Measurements from ENCODE around the gene C16orf96. TPM values are rescaled to one million over a fixed set of nuclear protein-coding genes. Genes with fewer than 3 reads are reported as not detected.
"Not testable (repeated sequence)": the region's sequence is repeated elsewhere in the genome, so short reads cannot be mapped to it uniquely, and the experiment has no call there.

Gene C16orf96
- polyA plus RNA-seq, 1 donor = 1.1 TPM

GRCh38 chr16:4566144-4566543 lies 10.0 kb downstream of the C16orf96 start:
- DNase-seq = no peak

GRCh38 chr16:4570086-4570485 lies 13.9 kb downstream of the C16orf96 start:
- DNase-seq = no peak

- no peak for DNase-seq
Observed at GRCh38 chr16:4570688-4571321, 14.7 kb downstream of the C16orf96 start.

GRCh38 chr16:4572715-4573114 lies 16.6 kb downstream of the C16orf96 start:
- no peak for DNase-seq

GRCh38 chr16:4573926-4574325 lies 17.8 kb downstream of the C16orf96 start:
- not testable (repeated sequence) for DNase-seq

GRCh38 chr16:4574919-4575705 lies 19.0 kb downstream of the C16orf96 start:
- no peak for DNase-seq

GRCh38 chr16:4576008-4576407 lies 19.9 kb downstream of the C16orf96 start:
- DNase-seq = no peak

GRCh38 chr16:4578961-4579530 lies 22.9 kb downstream of the C16orf96 start:
- no peak for DNase-seq

GRCh38 chr16:4580250-4580649 lies 24.1 kb downstream of the C16orf96 start:
- DNase-seq = no peak

GRCh38 chr16:4583906-4584305 lies 27.8 kb downstream of the C16orf96 start:
- no peak for DNase-seq

GRCh38 chr16:4586291-4586690 lies 30.2 kb downstream of the C16orf96 start:
- DNase-seq = no peak

GRCh38 chr16:4588386-4588785 lies 32.2 kb downstream of the C16orf96 start:
- DNase-seq = no peak

- no peak for DNase-seq
Observed at GRCh38 chr16:4588961-4589360, 32.8 kb downstream of the C16orf96 start.

- DNase-seq = no peak
Observed at GRCh38 chr16:4591191-4591590, 35.1 kb downstream of the C16orf96 start.

- no peak for DNase-seq
Observed at GRCh38 chr16:4591706-4592470, 35.7 kb downstream of the C16orf96 start.

GRCh38 chr16:4593086-4593485 lies 36.9 kb downstream of the C16orf96 start:
- DNase-seq = no peak

- DNase-seq = no peak
Observed at GRCh38 chr16:4594433-4595410, 38.6 kb downstream of the C16orf96 start.

- no peak for DNase-seq
Observed at GRCh38 chr16:4597174-4597573, 41.0 kb downstream of the C16orf96 start.

GRCh38 chr16:4599037-4599436 lies 42.9 kb downstream of the C16orf96 start:
- no peak for DNase-seq

GRCh38 chr16:4599545-4599944 lies 43.4 kb downstream of the C16orf96 start:
- DNase-seq = no peak

- DNase-seq = peak; percentile 85
Observed at GRCh38 chr16:4601036-4601863, 45.1 kb downstream of the C16orf96 start.

All from hindlimb muscle (tissue), 1 donor.